GM10266 (cell line): ENCODE results near the gene MINDY1.

Source experiments
- DNase-seq: peaks from one replicate; pipeline ENCODE4 v3.0.0; 2012; ENCODE audit errors: extremely low spot score
- TF ChIP-seq, protein P1 (sequence below): IDR thresholded peaks from 2 replicates; pipeline ENCODE4 v1.5.1; 2012; ENCODE audit warnings: mild to moderate bottlenecking, low read depth; ENCODE audit not compliant: control insufficient read depth, insufficient read depth; ENCODE audit errors: missing control alignments

The MINDY1 gene, protein sequence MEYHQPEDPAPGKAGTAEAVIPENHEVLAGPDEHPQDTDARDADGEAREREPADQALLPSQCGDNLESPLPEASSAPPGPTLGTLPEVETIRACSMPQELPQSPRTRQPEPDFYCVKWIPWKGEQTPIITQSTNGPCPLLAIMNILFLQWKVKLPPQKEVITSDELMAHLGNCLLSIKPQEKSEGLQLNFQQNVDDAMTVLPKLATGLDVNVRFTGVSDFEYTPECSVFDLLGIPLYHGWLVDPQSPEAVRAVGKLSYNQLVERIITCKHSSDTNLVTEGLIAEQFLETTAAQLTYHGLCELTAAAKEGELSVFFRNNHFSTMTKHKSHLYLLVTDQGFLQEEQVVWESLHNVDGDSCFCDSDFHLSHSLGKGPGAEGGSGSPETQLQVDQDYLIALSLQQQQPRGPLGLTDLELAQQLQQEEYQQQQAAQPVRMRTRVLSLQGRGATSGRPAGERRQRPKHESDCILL

DNA sequence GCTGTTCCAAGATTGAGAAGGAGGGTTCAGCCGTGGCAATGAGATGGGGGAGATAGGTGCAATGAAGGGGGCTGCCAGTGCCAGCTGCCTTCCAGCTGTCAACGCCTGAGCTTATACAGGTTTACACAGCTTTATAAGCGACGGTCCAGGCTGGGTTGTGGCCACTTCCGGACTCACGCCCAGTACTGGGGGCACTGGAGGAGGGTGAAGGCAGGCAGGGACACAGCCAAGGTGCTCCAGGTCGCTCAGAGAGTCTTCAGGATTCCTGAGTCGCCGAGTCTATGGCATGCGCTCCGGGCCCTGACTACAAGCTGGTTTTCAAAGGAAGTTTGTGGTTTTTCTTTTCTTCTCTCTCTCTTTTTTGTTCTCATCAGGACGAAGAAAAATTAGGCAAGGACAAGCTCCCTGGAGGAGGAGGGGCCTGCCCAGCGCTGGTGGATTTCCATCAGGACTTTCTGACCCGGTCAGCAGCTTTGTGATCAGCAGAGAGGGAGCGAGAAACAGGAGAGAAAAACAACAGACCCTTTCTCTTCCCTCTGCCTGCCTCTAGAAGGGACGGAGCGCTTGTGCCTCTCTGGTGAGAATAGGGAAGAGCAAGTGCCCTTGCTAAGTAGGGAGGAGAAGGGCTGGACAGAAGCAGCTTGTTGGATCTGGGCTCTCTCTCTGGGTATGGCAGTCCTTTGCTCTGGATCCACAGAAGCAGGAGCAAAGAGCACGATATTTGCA is at the start of gene MINDY1:
TSS of gene MINDY1 (minus strand) at position 576 of the 726 bp plus-strand sequence. CDS start 4,285 bp downstream, outside the sequence.
- TF ChIP-seq, protein P1, sequence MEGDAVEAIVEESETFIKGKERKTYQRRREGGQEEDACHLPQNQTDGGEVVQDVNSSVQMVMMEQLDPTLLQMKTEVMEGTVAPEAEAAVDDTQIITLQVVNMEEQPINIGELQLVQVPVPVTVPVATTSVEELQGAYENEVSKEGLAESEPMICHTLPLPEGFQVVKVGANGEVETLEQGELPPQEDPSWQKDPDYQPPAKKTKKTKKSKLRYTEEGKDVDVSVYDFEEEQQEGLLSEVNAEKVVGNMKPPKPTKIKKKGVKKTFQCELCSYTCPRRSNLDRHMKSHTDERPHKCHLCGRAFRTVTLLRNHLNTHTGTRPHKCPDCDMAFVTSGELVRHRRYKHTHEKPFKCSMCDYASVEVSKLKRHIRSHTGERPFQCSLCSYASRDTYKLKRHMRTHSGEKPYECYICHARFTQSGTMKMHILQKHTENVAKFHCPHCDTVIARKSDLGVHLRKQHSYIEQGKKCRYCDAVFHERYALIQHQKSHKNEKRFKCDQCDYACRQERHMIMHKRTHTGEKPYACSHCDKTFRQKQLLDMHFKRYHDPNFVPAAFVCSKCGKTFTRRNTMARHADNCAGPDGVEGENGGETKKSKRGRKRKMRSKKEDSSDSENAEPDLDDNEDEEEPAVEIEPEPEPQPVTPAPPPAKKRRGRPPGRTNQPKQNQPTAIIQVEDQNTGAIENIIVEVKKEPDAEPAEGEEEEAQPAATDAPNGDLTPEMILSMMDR, result peak; percentile 35
- peak; percentile 65 for DNase-seq

DNA sequence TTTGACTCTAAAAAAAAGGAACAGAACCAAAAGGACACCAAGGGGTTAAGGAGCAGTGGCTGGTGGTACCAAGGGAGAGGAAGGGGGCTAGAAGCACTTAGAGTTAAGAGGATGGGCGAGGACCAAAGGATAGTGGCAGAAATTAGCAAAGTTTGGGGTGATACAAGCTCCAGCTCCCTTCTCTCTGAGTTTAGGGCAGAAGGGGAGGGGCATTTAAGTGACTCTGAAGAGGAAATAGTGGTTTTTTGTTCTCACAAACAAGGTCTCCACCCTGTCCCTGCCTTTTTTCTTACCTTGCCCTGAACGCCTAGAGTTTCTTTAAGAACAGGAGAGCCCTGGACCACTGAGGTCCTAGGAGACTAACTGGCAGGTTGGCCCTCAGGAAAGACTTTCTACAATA is 49.4 kb upstream of the MINDY1 start:
- DNase-seq, result no peak
- TF ChIP-seq, protein P1, result no peak

DNA sequence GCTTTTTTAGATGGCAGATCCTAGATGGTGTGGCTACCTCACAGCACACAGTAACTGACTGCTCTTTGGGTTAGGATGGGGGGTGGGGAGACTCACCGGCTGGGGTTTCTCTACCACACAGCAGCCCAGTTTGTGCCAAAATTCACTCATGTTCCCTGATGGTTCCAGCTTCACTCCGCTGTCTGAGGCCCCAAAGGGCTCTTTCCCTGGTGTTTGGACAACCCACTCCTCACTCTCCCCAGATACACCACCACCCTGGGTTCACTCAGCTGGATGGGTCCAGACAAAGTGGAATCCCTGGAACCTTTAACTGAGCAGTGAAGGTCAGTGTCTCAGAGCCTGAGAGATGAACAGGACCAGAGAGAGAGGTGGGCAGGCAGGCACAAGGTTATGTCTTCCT is 48.9 kb upstream of the MINDY1 start:
- DNase-seq, result no peak
- TF ChIP-seq, protein P1, result no peak

- TF ChIP-seq, protein P1, result no peak
- DNase-seq, result no peak
These were observed 48.4 kb upstream of the MINDY1 start for GRCh38 chr1:151054971-151055547.

- TF ChIP-seq, protein P1, result no peak
- no peak for DNase-seq
These were observed 44.8 kb upstream of the MINDY1 start for GRCh38 chr1:151051356-151052009.

- no peak for DNase-seq
- TF ChIP-seq, protein P1, result no peak
These were observed 43.5 kb upstream of the MINDY1 start for GRCh38 chr1:151050051-151050688.
